ENCODE results near the gene FRY. TPM values are rescaled to one million over a fixed set of nuclear protein-coding genes. Genes with fewer than 3 reads are reported as not detected.

Gene FRY
- total and polyA plus RNA-seq, 4 experiments from 2014 or later = 2.3 to 19.2 (median 11.8) TPM

- peaks cover 0 to 4% (median under 1%) of the 10 kb centered on the region in 8 donors for H3K9me3 Mint-ChIP-seq
- DNase-seq = no peak
- Histone ChIP-seq H3K9me3 (ENCODE audit: control insufficient read depth in 1 of 2, low read length in 2 of 2) (no peaks in the 10 kb centered on the region), H3K27me3 (ENCODE audit: insufficient read depth, low read length) (no peaks in the 10 kb centered on the region), H3K4me1 (ENCODE audit: insufficient read depth, low read length) (no peaks in the 10 kb centered on the region), H3K36me3 (ENCODE audit: insufficient read depth, low read length) (no peaks in the 10 kb centered on the region), H3K27ac (ENCODE audit: low read depth, low read length) (no peak overlapping the region), H3K4me3 (ENCODE audit: low read length in 2 of 2) (no peak overlapping the region)
- H3K4me1 Mint-ChIP-seq = peaks cover 0 to 10% (median 9%) of the 10 kb centered on the region in 4 donors
- H3K27ac Mint-ChIP-seq = no peak overlapping the region
- H3K4me3 Mint-ChIP-seq = no peak overlapping the region
- intact Hi-C loops (cut with micrococcal nuclease) = no loop called here
- ChIA-PET CTCF (ENCODE audit: partially characterized antibody) (no interaction called here), POLR2A (ENCODE audit: partially characterized antibody) (no interaction called here)
- peaks cover 23 to 36% of the 10 kb centered on the region in 2 donors for H3K36me3 Mint-ChIP-seq
- peaks cover 0 to 1% of the 10 kb centered on the region in 2 donors for H3K27me3 Mint-ChIP-seq
Observed at GRCh38 chr13:32117701-32118100, 86.1 kb downstream of the FRY start.

- Mint-ChIP-seq H3K9me3 (peaks cover 0 to 5% (median under 1%) of the 10 kb centered on the region in 8 donors), H3K36me3 (peaks cover 37 to 52% of the 10 kb centered on the region in 2 donors), H3K4me1 (no peaks in the 10 kb centered on the region), H3K27me3 (peaks cover 0 to 1% of the 10 kb centered on the region in 2 donors), H3K27ac (peak overlapping the region in 1 of 7 donors; percentile 78), H3K4me3 (no peak overlapping the region)
- no peaks in the 10 kb centered on the region for H3K27me3 ChIP-seq (ENCODE audit: insufficient read depth, low read length)
- H3K4me1 ChIP-seq (ENCODE audit: insufficient read depth, low read length) = no peaks in the 10 kb centered on the region
- no peak for DNase-seq
- intact Hi-C loops (cut with micrococcal nuclease) = no loop called here
- no peak overlapping the region for H3K4me3 ChIP-seq (ENCODE audit: low read length in 2 of 2)
- ChIA-PET POLR2A (ENCODE audit: partially characterized antibody) (no interaction called here), CTCF (ENCODE audit: partially characterized antibody) (no interaction called here)
- H3K36me3 ChIP-seq (ENCODE audit: insufficient read depth, low read length) = no peaks in the 10 kb centered on the region
- H3K9me3 ChIP-seq (ENCODE audit: control insufficient read depth in 1 of 2, low read length in 2 of 2) = no peaks in the 10 kb centered on the region
- no peak overlapping the region for H3K27ac ChIP-seq (ENCODE audit: low read depth, low read length)
Observed at GRCh38 chr13:32121316-32121715, 89.7 kb downstream of the FRY start.

- Histone ChIP-seq H3K27ac (ENCODE audit: low read depth, low read length) (no peak overlapping the region), H3K9me3 (ENCODE audit: control insufficient read depth in 1 of 2, low read length in 2 of 2) (no peaks in the 10 kb centered on the region), H3K36me3 (ENCODE audit: insufficient read depth, low read length) (no peaks in the 10 kb centered on the region), H3K4me3 (ENCODE audit: low read length in 2 of 2) (no peak overlapping the region), H3K4me1 (ENCODE audit: insufficient read depth, low read length) (no peaks in the 10 kb centered on the region), H3K27me3 (ENCODE audit: insufficient read depth, low read length) (no peaks in the 10 kb centered on the region)
- POLR2A ChIA-PET (ENCODE audit: partially characterized antibody) = no interaction called here
- no peaks in the 10 kb centered on the region for H3K4me1 Mint-ChIP-seq
- H3K4me3 Mint-ChIP-seq = no peak overlapping the region
- H3K36me3 Mint-ChIP-seq = peaks cover 32 to 47% of the 10 kb centered on the region in 2 donors
- no peak for DNase-seq
- H3K27me3 Mint-ChIP-seq = peaks cover 0 to 1% of the 10 kb centered on the region in 2 donors
- H3K27ac Mint-ChIP-seq = no peak overlapping the region
- intact Hi-C loops (cut with micrococcal nuclease) = no loop called here
- peaks cover 0 to 5% (median under 1%) of the 10 kb centered on the region in 8 donors for H3K9me3 Mint-ChIP-seq
- CTCF ChIA-PET (ENCODE audit: partially characterized antibody) = no interaction called here
Observed at GRCh38 chr13:32124743-32125142, 93.2 kb downstream of the FRY start.

- no peak overlapping the region for H3K27ac Mint-ChIP-seq
- CTCF ChIA-PET (ENCODE audit: partially characterized antibody) = no interaction called here
- H3K4me1 ChIP-seq (ENCODE audit: insufficient read depth, low read length) = no peaks in the 10 kb centered on the region
- POLR2A ChIA-PET (ENCODE audit: partially characterized antibody) = no interaction called here
- H3K4me1 Mint-ChIP-seq = no peaks in the 10 kb centered on the region
- no peak overlapping the region for H3K27ac ChIP-seq (ENCODE audit: low read depth, low read length)
- H3K36me3 Mint-ChIP-seq = peaks cover 31 to 43% of the 10 kb centered on the region in 2 donors
- no peaks in the 10 kb centered on the region for H3K9me3 ChIP-seq (ENCODE audit: control insufficient read depth in 1 of 2, low read length in 2 of 2)
- H3K4me3 Mint-ChIP-seq = no peak overlapping the region
- DNase-seq = no peak
- no peaks in the 10 kb centered on the region for H3K36me3 ChIP-seq (ENCODE audit: insufficient read depth, low read length)
- no peaks in the 10 kb centered on the region for H3K27me3 ChIP-seq (ENCODE audit: insufficient read depth, low read length)
- intact Hi-C loops (cut with micrococcal nuclease) = no loop called here
- H3K4me3 ChIP-seq (ENCODE audit: low read length in 2 of 2) = no peak overlapping the region
- peaks cover 0 to 1% of the 10 kb centered on the region in 2 donors for H3K27me3 Mint-ChIP-seq
- peaks cover 0 to 6% (median under 1%) of the 10 kb centered on the region in 8 donors for H3K9me3 Mint-ChIP-seq
Observed at GRCh38 chr13:32125221-32125689, 93.7 kb downstream of the FRY start.

DNA sequence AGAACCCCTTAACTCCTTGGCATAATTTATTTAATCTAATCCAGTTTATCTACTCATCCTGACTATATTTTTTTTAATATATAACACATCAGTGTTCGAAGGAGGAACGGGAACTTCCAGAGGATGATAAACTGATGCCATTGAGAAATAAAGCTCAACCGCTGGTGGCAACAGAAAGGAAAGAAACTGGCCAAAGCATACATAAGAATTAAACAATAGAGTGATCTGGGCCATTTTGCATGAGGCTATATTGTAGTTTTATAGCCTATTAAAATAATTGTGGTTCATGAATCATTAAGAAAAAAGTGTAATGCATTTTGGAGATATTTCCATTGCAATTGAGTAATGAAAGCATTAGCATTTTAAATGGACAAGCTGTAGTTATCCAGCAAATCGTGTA, 94.2 kb downstream of the FRY start:
- intact Hi-C loops (cut with micrococcal nuclease) = no loop called here
- Mint-ChIP-seq H3K4me1 (no peaks in the 10 kb centered on the region), H3K27me3 (no peaks in the 10 kb centered on the region), H3K36me3 (peaks cover 31 to 39% of the 10 kb centered on the region in 2 donors), H3K4me3 (no peak overlapping the region), H3K9me3 (peaks cover 0 to 7% (median under 1%) of the 10 kb centered on the region in 8 donors), H3K27ac (no peak overlapping the region)
- no peaks in the 10 kb centered on the region for H3K36me3 ChIP-seq (ENCODE audit: insufficient read depth, low read length)
- no peaks in the 10 kb centered on the region for H3K4me1 ChIP-seq (ENCODE audit: insufficient read depth, low read length)
- CTCF ChIA-PET (ENCODE audit: partially characterized antibody) = no interaction called here
- no peak for DNase-seq
- H3K9me3 ChIP-seq (ENCODE audit: control insufficient read depth in 1 of 2, low read length in 2 of 2) = no peaks in the 10 kb centered on the region
- no peak overlapping the region for H3K27ac ChIP-seq (ENCODE audit: low read depth, low read length)
- no peaks in the 10 kb centered on the region for H3K27me3 ChIP-seq (ENCODE audit: insufficient read depth, low read length)
- POLR2A ChIA-PET (ENCODE audit: partially characterized antibody) = no interaction called here
- H3K4me3 ChIP-seq (ENCODE audit: low read length in 2 of 2) = no peak overlapping the region

DNA sequence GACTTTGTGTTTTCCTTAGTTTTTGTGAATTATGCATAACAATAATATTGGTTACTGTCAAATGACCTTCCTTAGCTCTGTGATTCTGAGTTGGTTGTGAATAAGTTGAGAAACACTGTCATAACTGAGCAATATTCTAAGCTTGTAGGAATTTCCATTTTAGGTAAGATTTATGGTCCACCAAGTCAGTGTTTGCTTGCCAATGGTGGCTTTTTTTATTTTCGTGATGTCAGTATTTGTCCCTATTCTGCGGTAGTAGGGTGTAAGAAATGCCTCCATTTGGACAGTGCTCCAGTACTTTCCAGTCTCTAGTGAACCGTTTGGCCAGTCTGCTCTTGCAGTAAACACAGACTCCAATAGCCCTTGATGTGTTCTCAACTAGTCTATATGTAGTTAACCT, 94.7 kb downstream of the FRY start:
- H3K27ac ChIP-seq (ENCODE audit: low read depth, low read length) = no peak overlapping the region
- no peaks in the 10 kb centered on the region for H3K27me3 Mint-ChIP-seq
- ChIA-PET CTCF (ENCODE audit: partially characterized antibody) (no interaction called here), POLR2A (ENCODE audit: partially characterized antibody) (no interaction called here)
- H3K4me1 Mint-ChIP-seq = no peaks in the 10 kb centered on the region
- intact Hi-C loops (cut with micrococcal nuclease) = no loop called here
- no peak overlapping the region for H3K4me3 ChIP-seq (ENCODE audit: low read length in 2 of 2)
- no peaks in the 10 kb centered on the region for H3K9me3 ChIP-seq (ENCODE audit: control insufficient read depth in 1 of 2, low read length in 2 of 2)
- no peaks in the 10 kb centered on the region for H3K4me1 ChIP-seq (ENCODE audit: insufficient read depth, low read length)
- no peak overlapping the region for H3K27ac Mint-ChIP-seq
- peaks cover 25 to 34% of the 10 kb centered on the region in 2 donors for H3K36me3 Mint-ChIP-seq
- H3K36me3 ChIP-seq (ENCODE audit: insufficient read depth, low read length) = no peaks in the 10 kb centered on the region
- DNase-seq = no peak
- peaks cover 0 to 7% (median under 1%) of the 10 kb centered on the region in 8 donors for H3K9me3 Mint-ChIP-seq
- H3K4me3 Mint-ChIP-seq = no peak overlapping the region
- H3K27me3 ChIP-seq (ENCODE audit: insufficient read depth, low read length) = no peaks in the 10 kb centered on the region

GRCh38 chr13:32126756-32127155, 95.2 kb downstream of the FRY start:
- ChIA-PET CTCF (ENCODE audit: partially characterized antibody) (no interaction called here), POLR2A (ENCODE audit: partially characterized antibody) (no interaction called here)
- intact Hi-C loops (cut with micrococcal nuclease) = no loop called here
- H3K4me3 ChIP-seq (ENCODE audit: low read length in 2 of 2) = no peak overlapping the region
- H3K9me3 Mint-ChIP-seq = peaks cover 0 to 7% (median under 1%) of the 10 kb centered on the region in 8 donors
- H3K27me3 Mint-ChIP-seq = no peaks in the 10 kb centered on the region
- no peak overlapping the region for H3K4me3 Mint-ChIP-seq
- H3K36me3 ChIP-seq (ENCODE audit: insufficient read depth, low read length) = no peaks in the 10 kb centered on the region
- H3K4me1 ChIP-seq (ENCODE audit: insufficient read depth, low read length) = no peaks in the 10 kb centered on the region
- H3K27ac Mint-ChIP-seq = no peak overlapping the region
- H3K4me1 Mint-ChIP-seq = no peaks in the 10 kb centered on the region
- no peaks in the 10 kb centered on the region for H3K9me3 ChIP-seq (ENCODE audit: control insufficient read depth in 1 of 2, low read length in 2 of 2)
- peaks cover 26 to 33% of the 10 kb centered on the region in 2 donors for H3K36me3 Mint-ChIP-seq
- H3K27ac ChIP-seq (ENCODE audit: low read depth, low read length) = no peak overlapping the region
- no peak for DNase-seq
- H3K27me3 ChIP-seq (ENCODE audit: insufficient read depth, low read length) = no peaks in the 10 kb centered on the region

GRCh38 chr13:32127691-32128090, 96.1 kb downstream of the FRY start:
- H3K27me3 Mint-ChIP-seq = no peaks in the 10 kb centered on the region
- ChIA-PET CTCF (ENCODE audit: partially characterized antibody) (no interaction called here), POLR2A (ENCODE audit: partially characterized antibody) (no interaction called here)
- no peak overlapping the region for H3K4me3 Mint-ChIP-seq
- Histone ChIP-seq H3K9me3 (ENCODE audit: control insufficient read depth in 1 of 2, low read length in 2 of 2) (no peaks in the 10 kb centered on the region), H3K27me3 (ENCODE audit: insufficient read depth, low read length) (no peaks in the 10 kb centered on the region), H3K4me3 (ENCODE audit: low read length in 2 of 2) (no peak overlapping the region), H3K27ac (ENCODE audit: low read depth, low read length) (no peak overlapping the region), H3K4me1 (ENCODE audit: insufficient read depth, low read length) (no peaks in the 10 kb centered on the region), H3K36me3 (ENCODE audit: insufficient read depth, low read length) (no peaks in the 10 kb centered on the region)
- H3K4me1 Mint-ChIP-seq = no peaks in the 10 kb centered on the region
- H3K27ac Mint-ChIP-seq = no peak overlapping the region
- intact Hi-C loops (cut with micrococcal nuclease) = no loop called here
- H3K9me3 Mint-ChIP-seq = peaks cover 0 to 3% (median 0%) of the 10 kb centered on the region in 8 donors
- DNase-seq = no peak
- peaks cover 24 to 32% of the 10 kb centered on the region in 2 donors for H3K36me3 Mint-ChIP-seq

Measured in CD4-positive, alpha-beta memory T cell (primary cell).